Suprapubic skin (tissue), 3 donors: ENCODE data around the gene ZNF775.

Experiments
- POLR2A ChIP-seq, 2 donors: fragments of 450-650 bp; IDR thresholded peaks; one replicate each; pipeline ENCODE4 v1.6.1; 2017; ENCODE audit warnings: antibody characterized with exemption in 2 of 2, mild to moderate bottlenecking in 2 of 2, moderate library complexity in 2 of 2
- TF ChIP-seq, protein P1 (sequence below), 2 donors: fragments of 200-600 bp in 1 of 2; fragments of 450-650 bp in 1 of 2; sonication (generic) in 1 of 2; IDR thresholded peaks; one replicate each; pipeline ENCODE4 v1.5.1; 2016 to 2019; ENCODE audit warnings: antibody characterized with exemption in 2 of 2, mild to moderate bottlenecking in 1 of 2, moderate library complexity in 1 of 2

GRCh38 chr7:150355666-150356059 is 23.5 kb upstream of the ZNF775 start:
- TF ChIP-seq, protein P1, sequence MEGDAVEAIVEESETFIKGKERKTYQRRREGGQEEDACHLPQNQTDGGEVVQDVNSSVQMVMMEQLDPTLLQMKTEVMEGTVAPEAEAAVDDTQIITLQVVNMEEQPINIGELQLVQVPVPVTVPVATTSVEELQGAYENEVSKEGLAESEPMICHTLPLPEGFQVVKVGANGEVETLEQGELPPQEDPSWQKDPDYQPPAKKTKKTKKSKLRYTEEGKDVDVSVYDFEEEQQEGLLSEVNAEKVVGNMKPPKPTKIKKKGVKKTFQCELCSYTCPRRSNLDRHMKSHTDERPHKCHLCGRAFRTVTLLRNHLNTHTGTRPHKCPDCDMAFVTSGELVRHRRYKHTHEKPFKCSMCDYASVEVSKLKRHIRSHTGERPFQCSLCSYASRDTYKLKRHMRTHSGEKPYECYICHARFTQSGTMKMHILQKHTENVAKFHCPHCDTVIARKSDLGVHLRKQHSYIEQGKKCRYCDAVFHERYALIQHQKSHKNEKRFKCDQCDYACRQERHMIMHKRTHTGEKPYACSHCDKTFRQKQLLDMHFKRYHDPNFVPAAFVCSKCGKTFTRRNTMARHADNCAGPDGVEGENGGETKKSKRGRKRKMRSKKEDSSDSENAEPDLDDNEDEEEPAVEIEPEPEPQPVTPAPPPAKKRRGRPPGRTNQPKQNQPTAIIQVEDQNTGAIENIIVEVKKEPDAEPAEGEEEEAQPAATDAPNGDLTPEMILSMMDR (IDR thresholded peaks at IDR 0.05), result no peak
- no peak for TF ChIP-seq POLR2A (IDR thresholded peaks at IDR 0.05)
